ENCODE measurements around the gene CRIP1.

DNA sequence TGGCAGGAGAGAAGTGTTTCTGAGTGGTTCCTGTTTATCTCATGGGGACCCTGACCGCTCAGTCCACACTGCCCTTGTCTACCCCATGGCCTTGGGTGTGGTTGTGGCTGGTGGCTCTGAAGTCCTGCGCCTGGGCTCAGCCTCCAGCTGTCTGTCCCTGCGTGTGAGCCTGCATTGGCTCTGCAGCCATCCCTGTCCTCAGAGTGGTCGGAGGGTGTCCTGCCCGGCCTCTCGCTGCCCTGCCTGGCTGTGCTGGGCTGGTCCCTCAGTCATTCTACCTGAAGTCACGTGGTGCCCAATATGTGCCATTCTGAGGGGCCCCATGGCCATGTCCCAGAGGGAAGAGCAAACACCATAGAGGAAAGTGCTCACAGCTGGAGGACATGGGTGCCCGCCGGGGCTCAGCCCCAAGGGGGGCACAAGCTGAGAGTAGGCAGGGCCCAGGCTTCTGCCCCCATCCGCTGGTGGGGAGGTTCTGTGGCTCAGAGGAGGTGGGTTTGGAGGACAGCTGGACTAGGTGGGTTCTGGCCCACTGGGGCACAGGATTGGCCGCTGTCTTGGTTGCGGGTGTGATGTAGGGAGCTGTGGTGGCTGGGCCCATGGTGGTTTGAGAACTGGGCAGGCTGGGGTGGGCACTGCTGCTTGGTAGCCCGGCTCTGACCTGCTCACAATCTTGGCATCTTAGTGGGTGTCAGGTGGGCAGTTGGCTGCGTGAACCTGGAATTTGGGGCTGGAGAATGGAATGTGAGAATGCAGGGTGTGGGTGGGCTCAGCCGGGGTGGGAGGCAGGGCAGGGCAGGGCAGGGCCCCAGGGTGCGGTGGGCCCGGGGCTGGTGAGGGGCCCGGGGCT, 16.0 kb downstream of the CRIP1 start:
- TF ChIP-seq EZH2 (IDR thresholded peaks at IDR 0.05; ENCODE audit: low read length, unreplicated experiment) = no peak
- TF ChIP-seq, protein P1, sequence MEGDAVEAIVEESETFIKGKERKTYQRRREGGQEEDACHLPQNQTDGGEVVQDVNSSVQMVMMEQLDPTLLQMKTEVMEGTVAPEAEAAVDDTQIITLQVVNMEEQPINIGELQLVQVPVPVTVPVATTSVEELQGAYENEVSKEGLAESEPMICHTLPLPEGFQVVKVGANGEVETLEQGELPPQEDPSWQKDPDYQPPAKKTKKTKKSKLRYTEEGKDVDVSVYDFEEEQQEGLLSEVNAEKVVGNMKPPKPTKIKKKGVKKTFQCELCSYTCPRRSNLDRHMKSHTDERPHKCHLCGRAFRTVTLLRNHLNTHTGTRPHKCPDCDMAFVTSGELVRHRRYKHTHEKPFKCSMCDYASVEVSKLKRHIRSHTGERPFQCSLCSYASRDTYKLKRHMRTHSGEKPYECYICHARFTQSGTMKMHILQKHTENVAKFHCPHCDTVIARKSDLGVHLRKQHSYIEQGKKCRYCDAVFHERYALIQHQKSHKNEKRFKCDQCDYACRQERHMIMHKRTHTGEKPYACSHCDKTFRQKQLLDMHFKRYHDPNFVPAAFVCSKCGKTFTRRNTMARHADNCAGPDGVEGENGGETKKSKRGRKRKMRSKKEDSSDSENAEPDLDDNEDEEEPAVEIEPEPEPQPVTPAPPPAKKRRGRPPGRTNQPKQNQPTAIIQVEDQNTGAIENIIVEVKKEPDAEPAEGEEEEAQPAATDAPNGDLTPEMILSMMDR (conservative IDR thresholded peaks at IDR 0.05; ENCODE audit: low read depth, low read length) = no peak
